HG02885 (cell line): ENCODE data around the gene TRIM8.

Experiments used
- ATAC-seq: cut with Tn5 transposase; IDR thresholded peaks from one replicate; pipeline ENCODE4 v1.9.1; 2021; ENCODE audit warnings: mild to moderate bottlenecking; ENCODE audit not compliant: unreplicated experiment, poor library complexity

The TRIM8 gene

DNA sequence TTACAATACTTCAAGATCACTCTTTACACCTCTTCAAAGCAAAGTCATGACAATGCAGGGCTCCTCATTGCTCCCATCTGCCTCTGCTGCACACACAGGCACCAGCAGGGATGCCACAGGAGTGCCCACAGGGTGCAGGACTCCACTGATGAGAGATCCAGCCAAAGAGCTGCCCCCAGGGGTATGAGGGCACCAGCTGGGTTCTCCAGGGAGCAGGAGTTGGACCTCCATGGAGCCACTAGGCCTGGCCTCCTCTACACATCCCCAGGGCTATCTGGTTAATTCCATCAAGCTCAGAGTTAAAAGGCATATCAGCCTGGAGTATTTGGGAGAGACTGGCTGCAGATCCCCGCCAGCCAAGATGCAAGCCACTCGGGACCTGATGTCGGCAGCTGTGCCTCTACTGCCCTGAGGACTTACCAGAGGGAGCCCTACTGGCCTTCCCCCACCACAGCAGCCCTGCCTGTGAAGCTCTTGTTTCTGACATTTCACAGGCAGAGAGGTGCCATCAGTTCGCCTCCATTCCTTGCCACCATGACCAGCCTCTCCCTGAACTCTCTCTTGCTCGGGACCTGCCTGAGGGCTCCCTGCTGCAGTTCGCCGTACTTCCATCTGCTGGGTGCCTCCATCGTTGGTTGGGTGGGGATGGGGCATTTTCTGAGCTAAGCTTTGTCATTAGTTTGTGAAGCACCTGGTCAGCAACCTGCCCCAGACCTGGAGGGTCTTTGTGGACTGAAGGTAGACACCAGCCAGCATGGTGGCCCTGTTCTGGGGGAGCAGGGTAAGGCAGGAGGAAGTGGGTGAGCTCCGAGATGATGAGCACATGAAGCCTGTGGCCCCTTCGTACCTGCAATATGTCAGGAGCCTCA, 12.5 kb upstream of the TRIM8 start:
- no peak for ATAC-seq

DNA sequence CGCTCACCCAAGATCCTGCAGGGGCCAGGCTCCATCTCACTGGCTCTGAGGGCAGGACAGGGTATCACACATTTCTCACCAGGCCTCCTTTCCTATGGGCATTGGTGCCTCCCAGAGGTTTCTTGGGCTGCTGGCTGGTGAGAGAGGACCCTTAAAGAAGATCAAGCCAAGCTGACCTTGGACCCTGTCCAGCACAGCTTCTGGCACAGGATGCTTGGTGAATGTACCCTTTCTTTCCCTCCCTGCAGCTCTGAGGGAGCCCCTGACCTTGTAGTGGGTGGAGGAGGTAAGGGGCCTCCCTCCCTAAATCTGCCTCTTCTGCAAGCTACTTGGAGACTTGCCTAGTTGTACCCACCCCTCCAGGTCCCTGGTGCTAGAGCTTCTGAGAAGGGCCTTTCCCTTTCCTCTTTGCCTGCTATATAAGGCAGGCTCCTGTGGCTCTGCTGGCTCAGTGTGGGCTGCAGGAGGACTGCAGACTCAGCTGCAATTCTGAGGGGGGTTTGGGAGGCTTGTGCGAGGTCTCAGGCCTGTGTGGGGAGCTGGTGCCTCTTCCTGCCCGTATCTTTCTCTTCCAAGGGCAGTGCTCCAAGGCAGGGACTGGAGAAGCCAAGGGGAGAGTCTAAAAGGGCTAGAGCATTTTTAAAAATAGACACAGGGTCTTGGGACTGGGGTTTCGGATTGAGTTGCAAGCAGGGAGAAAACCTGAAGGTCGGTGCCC, 11.7 kb upstream of the TRIM8 start:
- ATAC-seq: no peak

DNA sequence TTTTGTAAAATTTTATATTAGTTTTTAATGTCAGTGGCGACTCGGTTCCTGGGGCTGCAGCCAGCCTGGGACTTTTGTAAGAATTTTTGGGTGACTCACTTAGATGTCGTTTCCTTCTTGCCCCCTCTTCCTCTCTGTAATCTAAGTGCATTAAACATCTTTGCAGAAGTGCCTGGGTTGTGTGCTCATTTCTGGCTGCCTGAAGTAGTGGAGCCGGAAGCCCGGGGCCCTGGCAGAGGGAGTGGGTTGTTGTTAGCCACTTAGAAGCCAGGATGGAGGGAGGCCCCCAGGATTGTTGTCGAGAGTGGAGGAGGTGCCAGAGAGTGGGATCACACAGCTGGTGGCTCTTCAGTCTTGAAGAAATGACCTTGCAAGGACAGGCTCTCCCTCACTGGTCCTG, 11.0 kb upstream of the TRIM8 start:
- ATAC-seq: no peak

DNA sequence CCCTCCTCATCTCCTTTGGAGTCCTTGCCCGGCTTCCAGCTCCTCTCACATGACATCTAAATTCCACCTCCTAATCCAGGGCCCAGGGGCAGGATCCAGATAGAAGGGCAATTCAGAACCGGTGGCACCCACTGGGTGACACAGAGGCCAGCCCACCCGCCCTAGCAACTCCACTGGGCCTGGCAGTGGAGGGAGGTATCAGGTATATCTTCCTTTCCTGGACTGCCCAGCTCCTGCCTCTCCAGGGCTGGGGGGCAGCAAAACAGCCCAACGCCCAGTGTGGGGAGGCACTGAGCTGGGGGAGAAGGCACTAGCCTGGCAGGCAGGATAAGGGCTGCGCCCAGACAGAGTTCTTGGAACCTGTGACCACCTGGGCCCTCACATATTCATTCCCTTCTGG, 10.4 kb upstream of the TRIM8 start:
- no peak for ATAC-seq

DNA sequence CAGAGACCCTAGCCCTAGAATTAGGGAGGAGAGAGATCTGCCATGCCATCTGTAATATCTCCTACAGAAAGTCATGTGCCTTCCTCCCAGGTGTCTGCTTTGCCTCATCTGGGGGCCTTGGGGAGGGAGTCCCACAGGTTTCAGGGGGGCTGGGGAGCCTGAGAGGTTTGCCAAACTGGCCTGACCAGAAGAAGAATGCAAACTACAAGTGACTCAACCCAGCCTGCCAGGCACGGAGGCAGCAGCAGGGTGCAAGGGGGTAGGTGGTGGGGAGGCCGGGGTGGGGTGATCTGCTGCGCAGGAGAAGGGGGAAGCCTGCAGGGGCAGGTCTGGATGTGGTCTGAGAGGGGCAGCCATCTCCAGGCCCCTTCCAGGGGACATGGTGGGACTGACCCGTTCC, 9.6 kb upstream of the TRIM8 start:
- no peak for ATAC-seq

DNA sequence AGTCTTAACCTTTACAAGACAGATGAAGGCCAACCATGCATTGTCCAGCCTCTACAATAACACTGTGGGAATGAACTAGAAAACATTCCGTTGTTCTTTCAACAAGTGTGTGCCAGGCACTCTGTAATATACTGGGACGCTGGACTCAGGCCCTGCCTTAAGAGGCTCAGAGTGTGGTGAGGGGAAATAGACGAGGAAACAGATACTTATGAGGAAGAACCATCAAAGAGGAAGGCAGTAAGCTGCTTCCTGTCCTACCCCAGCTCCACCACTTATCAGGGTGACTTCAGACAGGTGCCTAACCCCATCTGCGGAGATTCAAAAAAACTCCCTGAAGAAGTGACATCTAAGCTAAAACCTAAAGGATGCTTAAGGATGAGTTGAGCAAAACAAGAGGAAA, 8.9 kb upstream of the TRIM8 start:
- ATAC-seq: no peak

DNA sequence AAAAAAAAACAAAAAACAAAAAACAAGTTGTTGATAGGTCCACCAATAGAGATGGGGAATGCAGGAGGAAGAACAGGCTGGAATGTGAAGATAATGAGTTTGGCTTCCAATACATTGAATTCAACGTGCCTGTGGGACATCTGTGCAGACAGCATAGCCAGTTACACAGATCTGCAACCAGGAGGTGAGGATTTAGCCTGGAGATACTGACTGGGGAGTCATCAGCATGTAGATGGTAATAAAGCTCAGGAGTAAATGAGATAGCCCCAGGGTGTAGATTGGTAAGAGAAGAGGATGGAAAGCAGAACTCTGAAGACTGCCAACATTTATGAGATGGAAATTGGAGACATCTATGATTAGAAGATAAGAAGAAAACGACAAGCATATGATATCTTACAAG, 4.7 kb upstream of the TRIM8 start:
- ATAC-seq: no peak

DNA sequence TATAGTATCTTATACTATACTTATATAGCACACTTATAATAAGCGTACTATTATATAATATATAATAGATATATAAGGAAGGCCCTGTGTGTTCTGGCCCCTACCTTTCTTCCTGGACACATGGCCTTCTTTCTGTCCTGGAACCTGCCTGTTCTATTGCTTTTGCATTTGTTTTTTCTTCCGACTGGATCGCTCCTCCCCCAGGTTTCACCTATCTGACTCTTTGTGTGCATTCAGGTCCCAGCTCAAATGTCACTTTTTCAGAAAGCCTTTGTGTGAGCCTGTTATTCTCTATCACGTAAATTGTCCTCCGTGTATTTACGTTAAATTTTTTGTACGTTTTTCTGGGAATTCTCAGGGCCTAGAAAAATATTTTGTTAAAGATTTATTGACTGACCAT, 2.9 kb upstream of the TRIM8 start:
- no peak for ATAC-seq

DNA sequence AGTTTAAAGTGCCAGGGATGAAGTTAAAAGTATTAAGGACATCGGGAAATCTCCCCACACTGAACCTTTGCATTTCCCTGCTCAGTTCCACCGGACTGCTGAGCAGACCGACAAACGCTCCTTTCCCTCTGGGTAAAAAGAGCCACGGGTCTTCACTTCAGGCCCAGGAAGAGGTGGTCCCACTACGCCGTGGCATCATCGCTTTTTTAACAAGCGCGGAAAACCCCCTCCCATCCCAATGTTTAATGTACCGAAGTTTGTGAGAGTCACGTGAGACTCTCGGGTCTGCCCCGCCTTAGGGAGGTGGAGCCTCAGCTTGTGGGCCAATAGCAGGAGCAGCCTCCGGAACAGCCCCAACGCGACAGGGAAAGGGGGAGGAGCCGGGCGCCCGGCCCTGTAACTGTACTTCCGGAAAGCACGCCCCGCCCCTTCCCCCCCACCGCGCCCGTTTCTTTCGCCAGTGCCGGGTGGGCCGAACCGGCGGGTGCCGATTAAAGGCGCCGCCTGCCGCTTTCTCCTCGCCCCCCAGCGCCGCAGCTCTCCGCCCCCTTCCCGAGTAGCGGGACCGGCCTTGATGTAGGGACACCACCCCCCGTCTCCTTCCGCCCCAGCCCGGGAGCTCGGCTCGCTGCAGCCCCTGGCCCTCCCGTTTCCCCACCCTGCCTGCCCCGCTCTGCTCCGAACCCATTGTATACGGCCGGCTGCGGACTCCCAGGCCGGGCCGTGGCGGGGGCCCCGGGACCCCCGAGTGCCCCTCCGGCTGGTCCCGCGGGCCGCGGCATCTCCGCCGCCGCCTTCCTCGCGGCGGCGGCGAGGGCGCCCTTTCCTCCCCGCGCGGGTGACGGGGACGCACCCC, 2.2 kb upstream of the TRIM8 start:
- ATAC-seq: peak; percentile 65

DNA sequence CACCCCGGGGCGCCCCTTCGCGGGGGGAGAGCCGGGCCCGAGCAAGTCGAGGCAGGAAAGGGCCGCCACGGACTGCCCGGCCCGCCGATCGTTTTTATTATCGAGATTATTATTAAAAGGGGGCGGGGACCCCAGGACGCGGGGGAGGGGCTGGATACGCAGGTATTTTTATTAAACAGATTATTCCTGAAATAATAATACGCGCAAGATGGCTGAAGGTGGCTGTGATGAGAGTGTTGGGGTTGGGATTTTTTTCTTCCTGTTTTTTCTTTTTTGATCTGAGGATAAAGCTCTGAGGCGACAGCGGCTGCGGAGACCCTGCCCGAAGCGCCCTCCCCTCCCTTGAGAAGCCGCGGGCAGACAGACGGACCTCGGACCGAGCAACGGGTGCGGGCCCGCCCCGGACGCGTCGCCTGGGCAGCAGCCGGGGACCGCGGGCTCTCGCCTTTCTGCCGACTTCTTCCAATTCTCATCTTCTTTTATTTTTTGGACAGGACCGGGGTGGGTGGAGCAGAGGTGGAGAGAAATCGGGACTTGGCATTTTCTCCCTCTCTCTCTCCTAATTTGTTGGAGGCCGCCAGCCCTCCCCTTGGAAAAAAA, 1.4 kb upstream of the TRIM8 start:
- no peak for ATAC-seq

DNA sequence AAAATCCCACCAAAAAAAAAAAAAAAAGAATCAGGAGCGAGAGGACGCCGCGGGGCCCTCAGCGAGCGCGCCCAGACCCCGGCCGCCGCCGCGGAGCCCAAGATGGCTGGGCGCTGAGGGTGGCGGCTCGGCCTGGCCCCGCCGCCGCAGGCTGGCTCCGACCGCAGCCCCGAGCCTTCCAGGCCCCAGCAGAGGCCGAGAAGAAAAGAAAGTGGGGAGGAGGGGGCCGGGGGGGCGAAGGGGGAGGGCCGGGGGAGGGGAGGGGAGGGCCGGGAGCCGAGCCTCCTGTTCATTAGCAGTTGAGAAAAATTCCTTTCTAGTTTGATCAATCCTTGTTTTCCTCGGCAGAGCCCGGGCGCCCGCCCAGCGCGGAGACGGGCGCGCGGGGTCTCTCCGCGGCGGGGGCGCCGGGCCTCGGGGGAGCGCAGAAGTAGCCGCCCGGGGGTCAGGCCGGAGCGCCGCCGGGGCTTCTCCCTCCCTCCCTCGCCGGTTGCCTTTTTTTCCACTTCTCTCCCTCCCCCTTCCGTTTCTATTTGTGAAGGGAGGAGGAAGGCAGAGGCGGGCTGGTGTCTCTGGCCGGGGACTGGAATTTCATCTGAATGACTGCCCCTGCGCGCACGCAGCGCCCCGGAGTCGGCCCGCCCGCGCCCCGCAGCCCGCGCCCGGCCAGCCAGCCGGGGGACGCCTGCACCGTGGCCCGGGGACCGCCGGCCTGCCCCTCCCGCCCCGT, 778 bp upstream of the TRIM8 start:
- peak; percentile 6 for ATAC-seq

DNA sequence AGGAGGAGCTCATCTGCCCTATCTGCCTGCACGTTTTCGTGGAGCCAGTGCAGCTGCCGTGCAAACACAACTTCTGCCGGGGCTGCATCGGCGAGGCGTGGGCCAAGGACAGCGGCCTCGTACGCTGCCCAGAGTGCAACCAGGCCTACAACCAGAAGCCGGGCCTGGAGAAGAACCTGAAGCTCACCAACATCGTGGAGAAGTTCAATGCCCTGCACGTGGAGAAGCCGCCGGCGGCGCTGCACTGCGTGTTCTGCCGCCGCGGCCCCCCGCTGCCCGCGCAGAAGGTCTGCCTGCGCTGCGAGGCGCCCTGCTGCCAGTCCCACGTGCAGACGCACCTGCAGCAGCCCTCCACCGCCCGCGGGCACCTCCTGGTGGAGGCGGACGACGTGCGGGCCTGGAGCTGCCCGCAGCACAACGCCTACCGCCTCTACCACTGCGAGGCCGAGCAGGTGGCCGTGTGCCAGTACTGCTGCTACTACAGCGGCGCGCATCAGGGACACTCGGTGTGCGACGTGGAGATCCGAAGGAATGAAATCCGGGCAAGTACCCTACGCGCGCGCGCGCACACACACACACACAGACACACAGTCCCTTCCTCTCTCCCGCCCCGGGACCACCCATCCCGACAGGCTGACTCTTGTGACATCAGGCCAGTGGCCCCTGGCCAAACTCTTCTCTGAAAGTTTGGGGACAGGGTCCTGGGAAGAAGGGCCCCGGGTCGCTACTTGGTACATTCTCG, 538 bp downstream of the TRIM8 start:
- ATAC-seq: no peak

DNA sequence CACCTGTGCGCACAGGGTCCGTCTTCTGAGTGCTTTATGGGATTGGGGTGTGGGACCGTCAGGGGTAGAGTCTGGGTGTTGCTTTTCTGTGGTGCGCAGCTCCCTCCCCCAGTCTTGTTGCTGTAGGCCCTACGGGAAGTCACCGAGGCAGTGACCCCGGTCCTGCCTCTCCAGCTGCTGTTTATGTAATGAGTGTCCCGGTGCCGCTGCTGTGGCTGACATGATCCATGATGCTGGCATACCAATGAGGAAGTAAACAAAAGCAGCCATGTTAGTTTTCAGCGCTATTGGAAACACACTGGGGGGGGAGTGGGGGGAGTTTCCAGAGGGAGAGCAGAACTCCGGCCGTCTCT, 1.1 kb downstream of the TRIM8 start:
- ATAC-seq: no peak

DNA sequence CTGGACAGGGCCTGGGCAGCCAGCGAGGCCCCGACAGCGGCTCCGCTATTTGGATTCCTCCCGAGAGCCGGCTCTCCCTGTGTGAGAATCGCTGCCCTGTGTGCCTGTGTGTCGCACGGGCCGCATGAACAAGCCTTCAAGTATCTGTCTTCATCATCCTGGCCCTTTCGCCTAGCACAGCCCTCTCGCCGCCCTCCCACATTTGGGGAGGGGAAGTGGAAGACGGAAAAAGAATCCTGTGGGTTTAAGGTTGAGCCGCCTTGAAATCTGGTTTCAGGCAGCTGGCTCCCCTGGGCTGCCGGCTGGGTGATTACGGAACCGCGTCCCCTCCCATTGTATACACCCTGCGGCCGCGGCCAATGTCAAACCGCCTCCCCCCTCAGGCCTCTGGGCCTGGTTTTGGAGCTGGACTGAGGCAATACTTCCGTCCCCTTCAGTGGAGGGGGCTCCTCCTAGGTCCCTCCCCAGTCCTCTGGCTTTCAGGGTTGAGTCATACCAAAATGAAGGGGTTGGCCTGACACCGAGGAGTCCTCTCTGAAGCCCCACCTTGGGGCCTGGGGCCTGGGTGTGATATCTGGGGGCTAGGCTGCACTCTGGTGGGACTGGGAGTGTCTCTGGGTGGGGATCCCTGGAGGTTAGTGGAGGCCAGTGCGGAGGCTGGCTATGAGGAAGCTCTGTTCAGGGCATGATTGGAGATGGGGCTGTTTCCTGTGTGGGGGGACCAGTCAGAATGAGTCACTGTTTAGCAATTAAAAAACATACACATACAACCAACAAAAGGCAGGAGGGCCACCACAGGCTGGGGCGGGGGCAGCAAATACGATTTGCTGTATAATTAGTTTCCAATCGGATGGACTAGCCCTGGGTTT, 1.7 kb downstream of the TRIM8 start:
- peak; percentile 39 for ATAC-seq

DNA sequence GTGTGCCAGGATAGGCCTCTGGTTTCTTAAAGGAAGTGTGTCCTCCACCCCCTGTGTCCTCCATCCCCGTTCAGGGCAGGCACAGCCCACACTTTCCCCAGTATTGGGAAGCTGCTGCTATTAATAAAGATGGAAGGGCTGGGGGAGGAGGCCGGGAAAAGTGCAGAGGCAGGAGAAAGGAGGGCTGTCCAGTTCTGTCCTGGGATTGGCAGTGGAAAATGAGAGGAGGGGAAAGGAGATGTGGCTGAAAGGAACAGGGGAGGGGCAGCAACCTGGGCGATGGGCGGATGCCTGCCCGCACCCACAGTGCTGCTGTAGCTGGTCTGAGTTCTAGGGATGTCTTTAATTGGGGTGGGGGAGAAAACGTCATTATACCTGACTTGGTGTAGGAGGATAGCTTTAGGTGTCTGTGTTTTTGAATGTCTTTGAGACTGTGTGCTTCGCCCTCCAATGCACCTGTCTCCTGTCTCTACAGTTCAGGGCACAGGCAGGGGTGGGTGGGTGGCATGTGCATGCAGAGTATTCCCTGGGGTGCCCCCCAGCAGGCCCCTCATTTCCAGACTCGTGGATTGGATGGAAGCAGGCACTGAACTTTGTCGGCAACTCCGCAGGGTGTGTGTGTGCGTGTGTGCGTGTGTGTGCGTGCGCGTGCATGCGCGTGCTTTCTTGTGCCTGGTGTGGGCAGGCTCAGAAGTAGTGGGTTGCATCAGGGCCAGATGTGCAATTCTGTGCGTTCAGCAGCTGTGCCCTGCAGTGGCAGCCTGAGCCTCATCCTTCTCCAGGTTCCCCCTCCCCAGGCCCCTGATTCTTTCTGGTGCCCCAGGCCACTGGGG, 2.5 kb downstream of the TRIM8 start:
- no peak for ATAC-seq

DNA sequence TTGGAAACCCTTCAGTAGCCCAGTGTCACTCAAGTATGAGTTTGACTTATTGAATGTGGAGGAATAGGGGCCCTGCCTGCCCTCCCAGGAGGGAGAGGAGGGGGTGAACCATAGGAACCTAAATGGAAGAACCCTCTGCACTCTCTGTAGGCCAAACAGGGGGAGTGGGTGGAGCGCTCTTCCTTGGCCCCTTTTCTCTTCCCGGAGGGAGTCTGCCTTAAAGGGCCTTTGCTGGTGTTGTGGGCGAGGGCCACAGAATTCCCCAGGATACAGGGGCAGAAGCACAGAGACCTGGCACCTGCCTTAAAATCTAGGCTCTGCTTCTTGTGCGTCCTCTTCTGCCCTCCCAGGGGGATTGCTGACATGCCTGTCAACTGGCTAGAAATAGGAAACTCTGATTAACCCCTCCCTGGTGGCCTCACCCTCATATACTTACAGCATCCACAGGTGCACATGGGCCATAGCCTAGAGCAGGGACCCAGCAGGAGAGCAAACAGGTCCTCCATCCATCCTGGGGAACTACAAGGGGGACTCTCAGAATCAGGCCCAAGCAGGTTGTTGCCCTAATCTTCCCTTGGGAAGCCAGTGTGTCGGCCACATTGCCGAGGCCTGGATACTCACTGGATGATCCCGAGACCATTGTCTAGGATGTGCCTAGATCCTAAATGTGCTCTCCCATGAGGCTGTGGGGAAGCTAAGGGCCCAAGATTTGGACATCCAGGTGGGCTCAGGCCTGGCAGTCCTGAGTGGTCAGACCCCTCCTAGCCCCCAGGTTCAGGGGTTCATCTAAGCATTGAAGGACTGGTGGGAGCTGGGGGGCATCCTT, 3.4 kb downstream of the TRIM8 start:
- ATAC-seq: no peak
